Retinal pigment epithelial cell (primary cell): Measurements from ENCODE around the gene TMBIM4.
"Not testable (repeated sequence)": the region's sequence is repeated elsewhere in the genome, so short reads cannot be mapped to it uniquely, and the experiment has no call there.

Experiments used
- DNase-seq: peaks from one replicate; pipeline ENCODE4 v3.0.0-alpha.2; 2010; ENCODE audit warnings: low read depth
- H3K4me3 ChIP-seq: 2 replicates; pipeline ENCODE4 v1.5.1; 2011; ENCODE audit warnings: mild to moderate bottlenecking, low read length, control low read depth, moderate library complexity
- CTCF ChIP-seq: conservative IDR thresholded peaks from 2 replicates; pipeline ENCODE4 v1.5.1; 2011; ENCODE audit warnings: low read depth, low read length, control low read depth, inconsistent platforms

Gene TMBIM4

GRCh38 chr12:66182956-66183355, 13.2 kb upstream of the TMBIM4 start:
- no peak for DNase-seq
- no peak overlapping the region for H3K4me3 ChIP-seq
- TF ChIP-seq CTCF: no peak

DNA sequence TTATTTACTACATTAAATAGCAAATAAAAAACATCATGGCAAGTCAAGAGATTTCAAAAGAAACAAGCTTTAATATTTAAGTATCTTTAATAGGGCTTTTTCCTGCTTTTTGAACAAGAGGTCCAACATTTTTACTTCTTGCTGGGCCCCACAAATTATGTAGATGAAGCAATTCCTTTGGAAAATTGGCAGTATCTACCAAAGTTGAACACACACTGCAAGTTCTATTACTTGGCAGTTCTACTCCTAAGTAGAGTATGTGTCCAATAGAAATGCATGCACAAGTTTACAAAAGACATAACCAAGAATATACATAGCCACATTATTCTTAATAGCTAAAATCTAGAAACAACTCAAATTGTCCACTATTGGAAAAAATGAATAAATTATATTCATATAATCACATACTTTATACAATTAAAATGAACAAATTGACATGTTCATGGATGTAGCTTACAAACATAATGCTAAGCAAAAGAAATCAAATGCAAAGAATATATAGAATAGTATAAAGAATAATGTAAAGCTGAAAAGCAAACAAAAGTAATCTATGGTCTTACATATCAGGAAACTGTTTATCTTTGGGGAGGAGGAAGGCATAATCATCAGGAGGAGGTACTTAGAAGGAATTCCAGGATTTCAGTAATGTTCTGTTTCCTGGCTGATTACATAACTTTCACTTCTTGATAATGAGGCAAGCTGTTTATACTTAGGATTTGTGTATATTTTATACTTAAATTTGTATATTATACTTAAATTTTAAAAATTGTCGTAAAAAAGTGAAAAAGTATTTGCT, 6.5 kb upstream of the TMBIM4 start:
- no peak for DNase-seq
- no peak for TF ChIP-seq CTCF

DNA sequence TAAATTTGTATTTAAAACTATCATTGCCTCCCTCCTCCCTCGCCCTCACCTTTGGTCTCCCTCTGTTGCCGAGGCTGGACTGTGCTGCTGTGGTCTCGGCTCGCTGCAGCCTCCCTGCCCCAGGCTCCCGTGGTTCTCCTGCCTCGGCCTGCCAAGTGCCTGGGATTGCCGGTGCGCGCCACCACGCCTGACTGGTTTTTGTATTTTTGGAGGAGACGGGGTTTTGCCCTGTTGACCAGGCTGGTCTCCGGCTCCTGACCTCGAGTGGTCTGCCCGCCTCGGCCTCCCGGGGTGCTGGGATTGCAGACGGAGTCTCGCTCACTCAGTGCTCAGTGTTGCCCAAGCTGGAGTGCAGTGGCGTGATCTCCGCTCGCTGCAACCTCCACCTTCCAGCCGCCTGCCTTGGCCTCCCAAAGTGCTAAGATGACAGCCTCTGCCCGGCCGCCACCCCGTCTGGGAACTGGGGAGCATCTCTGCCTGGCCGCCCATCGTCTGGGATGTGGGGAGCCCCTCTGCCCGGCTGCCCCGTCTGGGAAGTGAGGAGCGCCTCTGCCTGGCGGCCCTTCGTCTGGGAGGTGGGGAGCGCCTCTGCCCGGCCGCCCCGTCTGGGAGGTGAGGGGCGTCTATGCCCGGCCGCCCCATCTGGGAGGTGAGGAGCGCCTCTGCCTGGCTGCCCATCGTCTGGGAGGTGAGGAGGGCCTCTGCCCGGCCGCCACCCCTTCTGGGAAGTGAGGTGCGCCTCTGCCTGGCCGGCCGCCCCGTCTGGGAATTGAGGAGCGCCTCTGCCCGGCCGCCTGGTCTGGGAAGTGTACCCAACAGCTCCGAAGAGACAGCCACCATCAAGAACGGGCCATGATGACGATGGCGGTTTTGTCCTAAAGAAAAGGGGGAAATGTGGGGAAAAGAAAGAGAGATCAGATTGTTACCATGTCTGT, 4.9 kb upstream of the TMBIM4 start:
- not testable (repeated sequence) for H3K4me3 ChIP-seq, DNase-seq

More for the DNA sequence above, 6.5 kb upstream of the TMBIM4 start:
- no peak overlapping the region for H3K4me3 ChIP-seq

- no peak for DNase-seq
- no peak for TF ChIP-seq CTCF
- no peak overlapping the region for H3K4me3 ChIP-seq
Measured at GRCh38 chr12:66170606-66171005, 810 bp upstream of the TMBIM4 start.

DNA sequence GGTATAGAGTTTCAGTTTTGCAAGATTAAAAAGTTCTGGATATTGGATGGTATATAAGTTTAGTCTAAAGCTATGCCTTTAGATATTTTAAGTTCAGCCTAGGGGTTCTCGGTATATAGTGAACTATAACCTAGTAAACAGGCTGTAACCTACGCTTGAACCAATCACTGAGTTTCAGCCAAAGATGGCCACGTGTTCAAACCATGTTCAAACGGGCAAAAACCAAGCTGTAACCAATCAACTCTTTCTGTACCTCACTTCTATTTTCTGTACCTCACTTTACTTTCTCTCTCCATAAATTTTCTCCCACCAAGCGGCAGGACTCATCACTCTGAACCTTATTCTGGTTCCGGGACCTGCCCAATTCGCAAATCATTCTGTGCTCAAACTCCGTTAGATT, 1.4 kb downstream of the TMBIM4 start:
- TF ChIP-seq CTCF: no peak
- no peak for DNase-seq
- peak overlapping the region; percentile 87 for H3K4me3 ChIP-seq

DNA sequence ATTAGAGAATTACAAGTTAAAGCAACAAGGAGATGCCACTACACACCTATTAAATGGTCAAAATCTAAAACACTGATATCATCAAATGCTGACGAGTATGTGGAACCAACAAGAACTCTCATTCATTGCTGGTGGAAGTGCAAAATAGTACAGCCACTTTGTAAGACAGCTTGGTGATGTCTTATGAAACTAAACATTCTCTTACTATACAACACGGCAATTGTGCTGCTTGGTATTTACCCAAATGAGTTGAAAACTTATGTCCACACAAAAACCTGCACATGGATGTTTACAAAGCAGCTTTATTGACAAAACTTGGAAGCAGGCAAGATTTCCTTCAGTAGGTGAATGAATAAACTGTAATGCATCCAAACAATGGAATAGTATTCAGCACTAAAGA, 3.2 kb downstream of the TMBIM4 start:
- H3K4me3 ChIP-seq: no peak overlapping the region
- TF ChIP-seq CTCF: no peak
- DNase-seq: no peak

DNA sequence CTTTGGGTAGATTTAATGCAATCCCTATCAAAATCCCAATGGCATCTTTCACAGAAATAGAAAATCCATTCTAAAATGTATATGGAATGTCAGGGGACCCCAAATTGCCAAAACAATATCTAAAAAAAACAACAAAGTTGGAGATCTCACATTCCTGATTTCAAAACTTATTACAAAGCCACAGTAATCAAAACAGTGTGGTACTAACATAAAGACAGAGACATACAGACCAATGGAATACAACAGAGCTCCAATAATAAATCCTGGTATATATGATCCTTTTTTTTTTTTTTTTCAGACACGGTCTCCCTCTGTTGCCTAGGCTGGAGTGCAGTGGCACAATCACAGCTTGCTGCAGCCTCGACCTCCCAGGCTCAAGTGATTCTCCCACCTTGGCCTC, 4.7 kb downstream of the TMBIM4 start:
- H3K4me3 ChIP-seq: no peak overlapping the region
- no peak for DNase-seq
- no peak for TF ChIP-seq CTCF
